OCI-LY1 (cell line): ENCODE data around the gene SLC12A4.

Experiments
- H2AFZ ChIP-seq: fragments of 200-600 bp; sonication (generic), shearing (Covaris generic); 2 replicates; pipeline ENCODE4 v1.6.0; 2014; ENCODE audit warnings: antibody characterized with exemption, mild to moderate bottlenecking, low read length
- H3F3A ChIP-seq: fragments of 200-600 bp; sonication (generic), shearing (Covaris generic); 2 replicates; pipeline ENCODE4 v1.6.0; 2014; ENCODE audit warnings: mild to moderate bottlenecking, antibody characterized with exemption, low read length, moderate library complexity; ENCODE audit not compliant: insufficient read depth
- H3K27ac ChIP-seq: fragments of 200-600 bp; sonication (generic); 2 replicates; pipeline ENCODE4 v1.5.1; 2014; ENCODE audit warnings: low read length, mixed run types, mild to moderate bottlenecking, low read depth; ENCODE audit not compliant: poor library complexity, severe bottlenecking
- H3K27me3 ChIP-seq: fragments of 200-600 bp; sonication (generic); 2 replicates; pipeline ENCODE4 v1.6.0; 2014; ENCODE audit warnings: antibody characterized with exemption, mild to moderate bottlenecking, low read length, moderate library complexity; ENCODE audit not compliant: insufficient read depth
- H3K36me3 ChIP-seq: fragments of 200-600 bp; sonication (generic); 2 replicates; pipeline ENCODE4 v1.6.1; 2014; ENCODE audit warnings: mild to moderate bottlenecking, antibody characterized with exemption, low read length, moderate library complexity, mixed read lengths; ENCODE audit not compliant: insufficient read depth
- H3K4me1 ChIP-seq: fragments of 200-600 bp; sonication (generic); 2 replicates; pipeline ENCODE4 v1.5.1; 2014; ENCODE audit warnings: mild to moderate bottlenecking, low read length, moderate library complexity; ENCODE audit not compliant: insufficient read depth, severe bottlenecking
- H3K4me2 ChIP-seq: fragments of 200-600 bp; sonication (generic), shearing (Covaris generic); 2 replicates; pipeline ENCODE4 v1.6.1; 2014; ENCODE audit warnings: low read length
- H3K4me3 ChIP-seq: fragments of 200-600 bp; sonication (generic); 2 replicates; pipeline ENCODE4 v1.5.1; 2014; ENCODE audit warnings: low read length, low read depth, mild to moderate bottlenecking, mixed read lengths; ENCODE audit not compliant: poor library complexity, severe bottlenecking
- H3K79me2 ChIP-seq: fragments of 200-600 bp; shearing (Covaris generic); 2 replicates; pipeline ENCODE4 v1.6.1; 2016; ENCODE audit warnings: mixed run types, low read length, mixed read lengths; ENCODE audit not compliant: insufficient read depth
- H3K9ac ChIP-seq: fragments of 200-600 bp; sonication (generic), shearing (Covaris generic); 2 replicates; pipeline ENCODE4 v1.6.1; 2014; ENCODE audit warnings: mild to moderate bottlenecking, low read length, mixed read lengths
- H3K9me2 ChIP-seq: fragments of 200-600 bp; sonication (generic), shearing (Covaris generic); 2 replicates; pipeline ENCODE4 v1.6.1; 2014; ENCODE audit warnings: low read depth, mild to moderate bottlenecking, low read length, mixed read lengths
- H3K9me3 ChIP-seq: fragments of 200-600 bp; shearing (Covaris generic); 2 replicates; pipeline ENCODE4 v1.6.1; 2014; ENCODE audit warnings: low read length, mixed read lengths
- H4K20me1 ChIP-seq: fragments of 200-600 bp; sonication (generic), shearing (Covaris generic); 2 replicates; pipeline ENCODE4 v1.6.0; 2016; ENCODE audit warnings: mild to moderate bottlenecking, low read length; ENCODE audit not compliant: insufficient read depth
- EZH2 ChIP-seq: fragments of 200-600 bp; sonication (generic), shearing (Covaris generic); IDR thresholded peaks from 2 replicates; pipeline ENCODE4 v1.8.0; 2017; ENCODE audit warnings: borderline replicate concordance, mixed run types, mild to moderate bottlenecking, antibody characterized with exemption, low read length, moderate library complexity, mixed read lengths
- TF ChIP-seq, protein P1 (sequence below): fragments of 200-600 bp; sonication (generic), shearing (Covaris generic); IDR thresholded peaks from 2 replicates; pipeline ENCODE4 v1.5.1; 2017; ENCODE audit warnings: mild to moderate bottlenecking, antibody characterized with exemption, low read length, moderate library complexity, mixed read lengths

Gene SLC12A4

DNA sequence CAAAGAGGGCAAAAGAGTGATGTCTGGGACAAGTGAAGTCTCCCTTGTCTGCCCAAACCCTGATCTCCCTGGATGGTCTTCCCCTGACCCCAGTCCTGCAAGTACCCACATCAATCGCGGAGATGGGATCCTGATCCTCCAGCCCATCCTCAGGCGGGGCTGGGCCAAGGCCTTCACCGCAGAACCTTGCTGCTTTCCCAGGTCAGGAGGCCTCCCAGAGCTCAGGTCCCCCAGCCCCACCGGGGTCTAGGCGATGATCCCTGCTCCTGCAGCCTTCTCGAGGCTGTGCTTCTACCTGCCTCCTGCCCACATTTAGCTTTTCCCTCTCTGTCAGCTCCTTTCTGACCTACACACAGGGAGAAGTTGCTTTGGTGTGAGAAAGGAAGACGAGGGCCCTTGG is 6.3 kb downstream of the SLC12A4 start:
- Histone ChIP-seq H3K27me3 (no peaks in the 10 kb centered on the region), H2AFZ (no peak overlapping the region), H4K20me1 (no peaks in the 10 kb centered on the region), H3K4me1 (peaks cover 16% of the 10 kb centered on the region), H3K4me3 (no peak overlapping the region), H3K79me2 (no peaks in the 10 kb centered on the region), H3F3A (no peaks in the 10 kb centered on the region), H3K27ac (no peak overlapping the region), H3K9ac (no peak overlapping the region), H3K36me3 (0 out of 2 replicates have a peak, but pooled peaks cover 5% of the 10 kb centered on the region), H3K9me3 (no peaks in the 10 kb centered on the region), H3K9me2 (no peaks in the 10 kb centered on the region), H3K4me2 (no peak overlapping the region)
- TF ChIP-seq EZH2, result no peak
- TF ChIP-seq, protein P1, sequence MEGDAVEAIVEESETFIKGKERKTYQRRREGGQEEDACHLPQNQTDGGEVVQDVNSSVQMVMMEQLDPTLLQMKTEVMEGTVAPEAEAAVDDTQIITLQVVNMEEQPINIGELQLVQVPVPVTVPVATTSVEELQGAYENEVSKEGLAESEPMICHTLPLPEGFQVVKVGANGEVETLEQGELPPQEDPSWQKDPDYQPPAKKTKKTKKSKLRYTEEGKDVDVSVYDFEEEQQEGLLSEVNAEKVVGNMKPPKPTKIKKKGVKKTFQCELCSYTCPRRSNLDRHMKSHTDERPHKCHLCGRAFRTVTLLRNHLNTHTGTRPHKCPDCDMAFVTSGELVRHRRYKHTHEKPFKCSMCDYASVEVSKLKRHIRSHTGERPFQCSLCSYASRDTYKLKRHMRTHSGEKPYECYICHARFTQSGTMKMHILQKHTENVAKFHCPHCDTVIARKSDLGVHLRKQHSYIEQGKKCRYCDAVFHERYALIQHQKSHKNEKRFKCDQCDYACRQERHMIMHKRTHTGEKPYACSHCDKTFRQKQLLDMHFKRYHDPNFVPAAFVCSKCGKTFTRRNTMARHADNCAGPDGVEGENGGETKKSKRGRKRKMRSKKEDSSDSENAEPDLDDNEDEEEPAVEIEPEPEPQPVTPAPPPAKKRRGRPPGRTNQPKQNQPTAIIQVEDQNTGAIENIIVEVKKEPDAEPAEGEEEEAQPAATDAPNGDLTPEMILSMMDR, result no peak

DNA sequence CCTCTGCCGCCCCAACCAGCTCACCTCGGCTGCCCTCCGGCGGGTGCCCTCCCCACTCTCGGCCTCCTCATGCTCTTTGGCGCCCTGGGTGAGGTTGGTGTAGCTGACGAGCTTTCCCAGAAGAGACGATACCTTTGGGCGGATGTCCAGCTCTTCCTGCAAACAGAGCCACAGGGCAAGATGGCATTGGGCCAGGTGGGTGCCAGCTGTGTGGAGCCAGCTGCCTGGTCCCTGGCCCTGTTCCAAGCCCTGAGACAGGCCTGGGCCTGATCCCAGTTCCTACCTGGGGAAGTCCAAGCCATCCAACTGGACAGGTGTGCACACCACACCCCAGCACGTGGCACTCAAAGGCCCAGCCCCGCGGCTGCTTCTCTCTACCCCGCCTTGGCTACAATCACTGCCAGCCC is 6.9 kb downstream of the SLC12A4 start:
- no peak overlapping the region for H3K4me3 ChIP-seq
- H3K4me1 ChIP-seq, result peaks cover 10% of the 10 kb centered on the region
- H3K9me3 ChIP-seq, result no peaks in the 10 kb centered on the region
- H4K20me1 ChIP-seq, result no peaks in the 10 kb centered on the region
- H3K27ac ChIP-seq, result no peak overlapping the region
- H3K27me3 ChIP-seq, result no peaks in the 10 kb centered on the region
- H3F3A ChIP-seq, result no peaks in the 10 kb centered on the region
- no peaks in the 10 kb centered on the region for H3K9me2 ChIP-seq
- H3K4me2 ChIP-seq, result no peak overlapping the region
- H3K79me2 ChIP-seq, result no peaks in the 10 kb centered on the region
- H2AFZ ChIP-seq, result no peak overlapping the region
- 0 out of 2 replicates have a peak, but pooled peaks cover 5% of the 10 kb centered on the region for H3K36me3 ChIP-seq
- TF ChIP-seq EZH2, result no peak
- TF ChIP-seq, protein P1, result no peak
- no peak overlapping the region for H3K9ac ChIP-seq

DNA sequence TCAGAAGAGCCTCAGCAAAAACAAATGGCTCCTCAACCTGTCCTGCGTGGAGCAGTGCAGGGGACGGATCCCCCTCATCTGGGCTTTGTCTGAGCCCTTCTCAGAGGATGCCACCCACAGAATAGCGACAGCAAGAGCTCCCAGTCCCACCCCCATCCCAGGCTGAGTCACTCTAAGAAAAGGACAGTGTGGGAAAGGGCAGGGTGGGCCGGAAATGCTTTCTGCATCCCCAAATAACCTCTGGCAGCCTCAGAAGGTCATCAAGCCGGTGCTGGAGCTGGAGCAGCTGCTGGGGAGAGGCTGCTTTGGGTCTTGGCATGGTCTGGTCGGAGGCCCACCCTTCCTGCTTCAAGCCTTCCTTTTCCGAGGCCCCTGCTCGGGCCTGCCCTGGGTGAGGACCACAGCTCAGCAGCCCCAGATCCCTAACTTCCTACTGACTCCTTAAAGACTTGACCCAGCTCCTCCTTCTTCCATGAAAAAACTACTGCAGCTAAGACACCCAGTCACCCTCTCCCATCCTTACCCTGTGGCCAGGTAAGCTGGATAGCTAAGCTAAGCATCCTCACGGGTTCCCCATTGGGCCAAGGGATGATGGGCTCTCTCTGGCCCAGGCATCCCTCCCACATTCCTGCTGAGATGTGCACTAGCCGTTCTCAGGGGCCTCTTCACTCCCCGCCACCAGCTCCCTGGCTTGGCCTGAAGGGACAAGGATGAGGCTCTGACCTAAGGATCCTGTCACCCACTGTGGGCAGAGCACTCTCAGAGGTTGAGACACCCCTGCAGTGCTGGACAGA is 8.7 kb downstream of the SLC12A4 start:
- no peak overlapping the region for H3K4me2 ChIP-seq
- H3K9me3 ChIP-seq, result no peaks in the 10 kb centered on the region
- no peaks in the 10 kb centered on the region for H3K27me3 ChIP-seq
- H3K27ac ChIP-seq, result no peak overlapping the region
- TF ChIP-seq, protein P1, result no peak
- no peak for TF ChIP-seq EZH2
- no peak overlapping the region for H2AFZ ChIP-seq
- H3K9ac ChIP-seq, result no peak overlapping the region
- 0 out of 2 replicates have a peak, but pooled peaks cover 5% of the 10 kb centered on the region for H3K36me3 ChIP-seq
- H3K79me2 ChIP-seq, result no peaks in the 10 kb centered on the region
- H3K9me2 ChIP-seq, result no peaks in the 10 kb centered on the region
- H3F3A ChIP-seq, result no peaks in the 10 kb centered on the region
- no peak overlapping the region for H3K4me3 ChIP-seq
- H3K4me1 ChIP-seq, result no peaks in the 10 kb centered on the region
- no peaks in the 10 kb centered on the region for H4K20me1 ChIP-seq
